HG03064 (cell line): ENCODE data around the gene CXCL14.

Experiments used
- ATAC-seq: cut with Tn5 transposase; IDR thresholded peaks from one replicate; pipeline ENCODE4 v1.9.1; 2021; ENCODE audit warnings: low read depth; ENCODE audit not compliant: unreplicated experiment

Gene CXCL14, protein sequence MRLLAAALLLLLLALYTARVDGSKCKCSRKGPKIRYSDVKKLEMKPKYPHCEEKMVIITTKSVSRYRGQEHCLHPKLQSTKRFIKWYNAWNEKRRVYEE

GRCh38 chr5:135578685-135579341 is at the start of gene CXCL14:
Gene CXCL14 (minus strand): TSS chr5:135578991. CDS start chr5:135578778, 213 bp downstream.
- no peak for ATAC-seq

DNA sequence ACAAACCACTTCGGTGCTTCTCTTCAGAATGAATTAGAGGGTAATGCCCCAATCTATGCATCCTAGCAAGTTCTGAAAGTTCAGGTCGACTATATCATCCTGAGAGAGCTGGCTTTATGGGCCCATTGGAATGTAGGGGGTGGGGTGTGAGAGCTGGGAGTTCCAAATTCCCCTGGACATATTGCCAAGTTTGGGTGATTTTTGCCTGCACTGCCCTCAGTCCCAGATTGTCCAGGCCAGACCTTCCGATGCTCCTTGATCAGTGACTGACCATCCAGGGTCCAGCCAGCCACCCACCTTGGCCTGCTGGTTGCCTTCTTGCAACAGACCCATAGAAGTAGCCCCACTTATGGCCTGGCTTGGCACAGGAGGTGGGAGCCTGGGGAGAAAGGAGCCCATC is 47.8 kb upstream of the CXCL14 start:
- ATAC-seq = no peak

GRCh38 chr5:135625961-135626360 is 47.2 kb upstream of the CXCL14 start:
- ATAC-seq = no peak

GRCh38 chr5:135625486-135625885 is 46.7 kb upstream of the CXCL14 start:
- ATAC-seq = no peak

- no peak for ATAC-seq
These were observed 46.3 kb upstream of the CXCL14 start for GRCh38 chr5:135625061-135625460.

GRCh38 chr5:135623186-135623715 is 44.5 kb upstream of the CXCL14 start:
- no peak for ATAC-seq

GRCh38 chr5:135615581-135616260 is 36.9 kb upstream of the CXCL14 start:
- no peak for ATAC-seq

- no peak for ATAC-seq
These were observed 36.4 kb upstream of the CXCL14 start for GRCh38 chr5:135615171-135615570.

GRCh38 chr5:135609981-135610380 is 31.2 kb upstream of the CXCL14 start:
- ATAC-seq = no peak

- no peak for ATAC-seq
These were observed 30.1 kb upstream of the CXCL14 start for GRCh38 chr5:135608761-135609443.

DNA sequence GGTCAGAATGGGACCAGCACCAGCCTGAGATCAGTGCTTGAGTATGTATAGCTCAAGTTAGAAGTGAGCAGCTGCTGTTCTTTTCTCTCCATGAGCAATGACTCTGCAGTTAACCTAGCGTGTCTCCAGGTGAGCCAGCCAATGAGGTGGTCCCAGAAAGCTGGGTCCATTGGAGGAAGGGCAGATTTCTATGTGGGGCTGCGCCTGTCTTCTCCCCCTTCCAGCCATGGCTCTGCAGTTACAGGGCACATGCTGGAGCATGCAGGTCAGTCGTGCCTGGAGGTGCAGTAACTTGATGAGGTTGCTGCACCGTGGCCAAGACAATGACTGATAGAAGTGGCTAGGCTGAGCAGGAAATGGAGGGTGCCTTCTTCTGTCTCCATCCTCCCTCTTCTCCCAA is 29.6 kb upstream of the CXCL14 start:
- ATAC-seq = no peak

DNA sequence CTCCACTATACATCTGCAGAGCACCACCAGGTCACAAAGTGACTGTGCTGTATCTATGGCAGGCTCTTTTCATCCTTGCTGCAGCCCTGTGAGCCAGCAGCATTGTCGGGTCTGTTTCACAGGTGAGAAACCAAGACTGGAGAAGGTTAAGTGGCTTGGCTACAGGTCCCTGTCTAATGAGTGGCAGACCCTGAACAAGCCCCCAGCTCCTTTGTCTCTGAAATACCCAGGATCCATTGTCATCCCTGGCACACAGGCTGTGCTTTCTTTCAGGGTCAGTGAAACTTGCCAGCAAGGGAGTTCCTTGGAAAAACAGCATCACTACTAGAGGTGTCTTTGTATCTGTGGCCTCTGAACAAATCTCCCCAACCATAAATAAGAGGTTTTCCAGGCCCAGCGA is 27.6 kb upstream of the CXCL14 start:
- no peak for ATAC-seq

GRCh38 chr5:135605221-135605620 is 26.4 kb upstream of the CXCL14 start:
- ATAC-seq = no peak

- ATAC-seq = no peak
These were observed 25.3 kb upstream of the CXCL14 start for GRCh38 chr5:135604056-135604455.

DNA sequence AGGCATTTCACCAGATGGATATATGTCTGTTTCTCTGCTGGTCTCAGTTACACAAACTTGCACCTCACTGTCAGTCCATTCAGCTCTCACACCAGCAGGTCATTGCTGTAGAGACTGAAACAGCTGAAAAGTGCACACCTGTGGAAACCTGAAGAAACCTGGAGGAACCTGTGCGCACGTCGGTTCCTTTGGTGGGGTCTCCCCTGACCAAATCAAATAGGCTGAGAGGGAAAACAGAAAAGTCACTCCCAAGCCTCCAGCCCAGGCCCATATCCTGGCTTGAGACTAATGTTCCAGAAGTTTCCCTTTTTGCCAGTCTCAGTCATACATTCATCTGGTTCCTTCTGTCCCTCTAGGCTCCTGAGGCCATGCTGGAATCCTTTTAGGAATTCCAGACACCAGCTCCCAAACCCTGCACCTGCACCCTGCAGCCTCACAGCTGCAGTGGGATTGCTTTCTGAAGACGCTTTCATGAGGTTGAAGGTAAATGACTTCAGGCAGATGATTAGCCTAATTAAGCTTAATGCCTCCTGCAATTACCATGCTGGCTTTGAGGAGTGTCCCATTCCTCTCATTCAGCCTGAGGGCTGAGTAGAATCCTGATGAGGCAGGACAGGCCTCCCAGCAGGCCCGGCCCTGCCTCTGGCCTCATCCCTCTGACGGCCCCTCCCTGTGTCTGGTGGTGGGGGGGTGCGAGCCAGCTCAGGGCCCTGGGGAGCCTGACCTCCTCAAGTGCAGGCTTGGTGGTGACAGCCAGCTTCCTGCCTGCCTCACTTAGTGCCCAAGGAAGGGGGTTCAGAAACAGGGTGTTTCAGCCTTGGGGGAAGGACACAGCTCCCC is 24.3 kb upstream of the CXCL14 start:
- ATAC-seq = no peak

GRCh38 chr5:135601466-135601865 is 22.7 kb upstream of the CXCL14 start:
- ATAC-seq = no peak

DNA sequence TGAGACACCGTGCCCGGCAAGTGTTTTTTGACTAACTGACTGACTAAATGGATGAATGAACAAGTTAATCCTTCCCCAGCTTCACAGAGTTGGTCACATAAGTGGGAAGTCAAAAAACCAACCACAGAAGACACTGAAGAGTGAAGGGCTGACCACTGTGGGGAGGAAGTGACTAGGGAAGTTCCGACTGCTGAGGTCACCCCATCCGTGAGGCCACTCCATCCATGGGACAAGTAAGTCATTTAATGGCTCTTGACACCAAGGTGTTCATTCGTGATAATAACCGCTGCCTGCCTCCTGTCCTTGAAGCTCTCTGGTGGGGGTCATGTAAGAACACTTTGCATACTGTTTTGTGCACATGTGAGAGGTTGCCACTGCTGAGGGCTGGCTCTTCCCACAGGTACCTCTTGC is 22.2 kb upstream of the CXCL14 start:
- no peak for ATAC-seq

DNA sequence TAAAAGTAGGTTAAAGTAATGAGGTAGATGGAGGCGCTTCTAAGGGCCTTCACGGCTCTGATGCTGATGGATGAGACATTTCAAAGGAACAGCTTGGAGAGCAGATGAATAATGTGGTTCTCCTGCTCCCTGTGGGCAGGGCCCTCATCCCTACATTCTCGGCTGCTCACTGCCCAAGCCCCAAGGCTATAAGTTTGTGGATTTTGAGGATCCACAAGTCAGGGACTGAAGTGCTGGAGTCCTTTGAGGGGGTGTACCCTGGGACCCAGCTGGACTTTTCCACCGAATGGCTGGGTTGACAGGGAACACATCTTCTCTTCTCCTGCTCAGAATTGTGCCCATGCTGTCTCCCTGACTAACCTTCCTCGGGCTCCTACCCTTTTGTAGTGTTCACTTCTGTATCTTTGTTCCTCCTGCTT is 21.4 kb upstream of the CXCL14 start:
- no peak for ATAC-seq

- no peak for ATAC-seq
These were observed 20.8 kb upstream of the CXCL14 start for GRCh38 chr5:135599421-135600151.
